8988T (cell line): ENCODE results near the gene RASAL1.
A peak's percentile ranks its signal among the peaks of the same experiment; 100 is the strongest.

Source experiments
- DNase-seq: peaks from one replicate; pipeline ENCODE4 v3.0.0; 2011

Gene RASAL1

GRCh38 chr12:113114447-113115178, 20.9 kb downstream of the RASAL1 start:
- DNase-seq, result no peak

GRCh38 chr12:113113397-113113796, 22.2 kb downstream of the RASAL1 start:
- DNase-seq, result no peak

- no peak for DNase-seq
Measured at GRCh38 chr12:113112043-113112899, 23.3 kb downstream of the RASAL1 start.

GRCh38 chr12:113111247-113111646, 24.3 kb downstream of the RASAL1 start:
- no peak for DNase-seq

GRCh38 chr12:113109872-113110599, 25.5 kb downstream of the RASAL1 start:
- no peak for DNase-seq

GRCh38 chr12:113109360-113109759, 26.2 kb downstream of the RASAL1 start:
- no peak for DNase-seq

GRCh38 chr12:113108308-113108707, 27.3 kb downstream of the RASAL1 start:
- DNase-seq, result no peak

- no peak for DNase-seq
Measured at GRCh38 chr12:113106361-113106760, 29.2 kb downstream of the RASAL1 start.

GRCh38 chr12:113105606-113106271, 29.8 kb downstream of the RASAL1 start:
- DNase-seq, result no peak

- DNase-seq, result no peak
Measured at GRCh38 chr12:113104953-113105510, 30.5 kb downstream of the RASAL1 start.

GRCh38 chr12:113103756-113104450, 31.7 kb downstream of the RASAL1 start:
- DNase-seq, result no peak

- no peak for DNase-seq
Measured at GRCh38 chr12:113102811-113103210, 32.8 kb downstream of the RASAL1 start.

- no peak for DNase-seq
Measured at GRCh38 chr12:113101751-113102150, 33.8 kb downstream of the RASAL1 start.

- no peak for DNase-seq
Measured at GRCh38 chr12:113099764-113100163, 35.8 kb downstream of the RASAL1 start.

GRCh38 chr12:113099364-113099763, 36.2 kb downstream of the RASAL1 start:
- DNase-seq, result no peak

GRCh38 chr12:113098441-113099028, 37.0 kb downstream of the RASAL1 start:
- DNase-seq, result peak; percentile 95

- no peak for DNase-seq
Measured at GRCh38 chr12:113097716-113098440, 37.7 kb downstream of the RASAL1 start.

- no peak for DNase-seq
Measured at GRCh38 chr12:113096675-113097461, 38.7 kb downstream of the RASAL1 start.

- no peak for DNase-seq
Measured at GRCh38 chr12:113095405-113095804, 40.2 kb downstream of the RASAL1 start.

- no peak for DNase-seq
Measured at GRCh38 chr12:113094738-113095137, 40.8 kb downstream of the RASAL1 start.
